ENCODE data around the gene MIGA2.

The MIGA2 gene

DNA sequence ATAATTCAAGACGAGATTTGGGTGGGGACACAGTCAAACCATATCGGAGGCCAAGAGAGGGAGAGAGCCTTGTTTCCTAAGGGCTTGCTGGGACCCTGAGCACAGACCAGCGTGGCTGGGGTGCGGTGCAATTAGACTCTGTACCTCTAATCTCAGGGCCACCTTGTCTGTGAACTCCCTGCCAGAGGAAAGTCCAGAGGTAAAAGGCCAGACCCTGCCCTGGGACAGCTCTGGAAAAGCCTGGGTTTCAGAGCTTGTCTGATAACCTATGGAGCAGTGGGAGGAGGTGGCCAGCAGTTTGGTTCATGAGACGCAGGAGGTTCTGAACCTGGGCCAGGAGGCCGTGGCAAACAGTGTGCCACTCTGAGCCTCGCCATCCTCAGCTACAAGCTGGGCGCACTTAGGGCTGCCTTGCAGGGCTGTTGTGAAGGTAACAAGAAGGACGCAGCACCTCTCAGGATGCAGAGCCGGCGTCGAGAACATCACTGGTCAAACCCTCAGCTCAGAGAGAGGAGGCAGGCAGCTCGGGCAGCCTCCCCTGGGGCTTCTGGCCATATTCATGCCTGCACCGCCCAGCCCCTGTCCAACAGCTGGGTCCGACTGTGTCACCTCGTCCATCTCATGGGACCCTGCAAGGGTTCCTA is 39.7 kb downstream of the MIGA2 start:
- no peak for DNase-seq

DNA sequence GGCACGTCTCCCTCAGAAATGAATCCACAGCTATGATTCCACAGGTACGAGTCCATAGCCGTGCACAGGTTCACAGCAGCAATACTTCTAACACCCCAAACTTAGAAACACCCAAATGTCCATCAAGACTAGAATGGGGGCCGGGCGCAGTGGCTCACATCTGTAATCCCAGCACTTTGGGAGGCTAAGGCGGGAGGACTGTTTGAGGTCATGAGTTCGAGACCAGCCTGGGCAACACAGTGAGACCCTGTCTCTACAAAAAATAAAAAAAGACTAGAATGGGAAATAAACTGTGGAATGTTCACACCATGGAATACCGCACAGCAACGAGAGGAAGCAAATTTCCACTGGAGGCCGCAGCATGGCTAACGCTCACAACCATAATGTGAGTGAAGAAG is 40.2 kb downstream of the MIGA2 start:
- DNase-seq, result no peak

DNA sequence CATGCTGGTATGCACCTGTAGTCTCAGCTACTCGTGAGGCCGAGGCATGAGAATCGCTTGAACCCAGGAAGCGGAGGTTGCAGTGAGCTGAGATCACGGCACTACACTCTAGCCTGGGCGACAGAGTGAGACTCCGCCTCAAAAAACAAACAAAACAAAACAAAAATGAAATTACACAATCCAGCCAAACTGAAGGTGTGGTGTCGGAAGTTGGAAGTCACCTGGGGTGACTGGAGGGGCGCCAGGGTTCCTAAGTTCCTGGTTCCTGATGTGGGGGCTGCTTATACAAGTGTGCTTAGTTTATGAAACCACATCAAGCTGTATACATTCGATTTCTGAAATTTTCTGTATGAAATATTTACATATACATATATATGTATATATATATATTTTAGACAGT is 40.8 kb downstream of the MIGA2 start:
- no peak for DNase-seq

DNA sequence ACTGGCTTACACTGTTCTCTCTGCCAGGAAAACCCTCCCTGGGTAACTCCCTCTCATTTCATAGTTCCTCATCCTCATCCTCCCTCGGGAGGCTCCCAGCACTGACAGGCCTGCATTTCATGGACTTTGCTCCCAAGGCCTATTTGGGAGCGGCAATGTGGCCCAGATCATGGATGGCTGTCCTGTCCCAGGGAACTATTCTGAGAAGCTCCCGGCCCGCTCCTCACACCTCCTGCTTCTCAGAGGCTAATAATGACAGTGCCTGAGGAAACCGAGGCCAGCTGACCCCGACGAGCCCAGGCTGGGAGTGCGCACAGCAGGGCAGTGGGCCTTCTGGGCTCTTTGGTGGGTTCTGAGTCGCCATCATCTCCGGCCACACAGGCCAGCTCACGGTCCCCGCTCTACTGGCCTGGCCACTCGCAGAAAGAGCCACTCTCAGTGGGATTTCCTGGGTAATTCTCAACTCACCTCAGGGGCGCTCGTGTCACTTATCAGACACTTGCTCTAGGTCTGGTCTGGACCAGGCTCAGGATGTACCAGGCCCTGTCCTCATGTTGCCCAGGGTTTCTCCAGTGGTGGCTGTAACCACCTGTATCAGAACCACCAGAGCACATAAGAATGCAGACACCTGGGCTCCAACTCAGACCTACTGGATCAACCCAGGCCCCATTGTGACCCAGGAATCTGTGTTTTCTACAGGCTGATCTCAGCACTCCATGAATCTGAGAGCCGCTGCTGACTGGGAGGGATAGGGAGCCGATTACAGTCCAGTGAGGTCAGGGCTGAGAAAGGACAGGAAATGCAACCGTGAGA is 42.5 kb downstream of the MIGA2 start:
- no peak for DNase-seq

DNA sequence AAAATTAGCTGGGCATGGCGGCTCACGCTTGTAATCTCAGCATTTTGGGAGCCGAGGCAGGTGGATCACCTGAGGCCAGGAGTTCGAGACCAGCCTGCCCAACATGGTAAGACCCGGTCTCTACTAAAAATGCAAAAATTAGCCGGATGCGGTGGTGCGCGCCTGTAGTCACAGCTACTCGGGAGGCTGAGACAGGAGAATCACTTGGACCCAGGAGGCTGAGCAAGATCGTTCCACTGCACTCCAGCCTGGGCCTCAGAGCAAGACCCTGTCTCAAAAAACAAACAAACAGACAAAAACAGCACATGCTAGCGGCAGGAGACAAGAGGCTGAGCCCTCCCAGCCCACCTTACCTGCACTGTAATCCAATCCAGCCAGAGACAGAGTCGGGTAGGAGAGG is 43.4 kb downstream of the MIGA2 start:
- DNase-seq, result no peak

DNA sequence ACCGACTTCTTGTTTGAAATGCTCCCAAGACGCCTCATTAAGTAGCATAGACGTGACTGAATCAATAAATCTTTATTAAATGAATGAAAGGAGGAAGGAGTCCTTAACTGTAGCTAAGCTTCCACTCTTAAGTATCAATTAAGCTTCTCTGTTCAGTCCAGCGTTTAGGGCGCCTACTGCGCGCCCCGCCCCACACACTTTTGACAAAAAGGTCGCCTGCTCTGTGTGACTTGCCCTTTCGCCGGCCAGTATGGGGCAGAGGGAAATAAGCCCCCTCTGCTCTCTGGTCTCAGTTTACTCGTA is 43.8 kb downstream of the MIGA2 start:
- no peak for DNase-seq

DNA sequence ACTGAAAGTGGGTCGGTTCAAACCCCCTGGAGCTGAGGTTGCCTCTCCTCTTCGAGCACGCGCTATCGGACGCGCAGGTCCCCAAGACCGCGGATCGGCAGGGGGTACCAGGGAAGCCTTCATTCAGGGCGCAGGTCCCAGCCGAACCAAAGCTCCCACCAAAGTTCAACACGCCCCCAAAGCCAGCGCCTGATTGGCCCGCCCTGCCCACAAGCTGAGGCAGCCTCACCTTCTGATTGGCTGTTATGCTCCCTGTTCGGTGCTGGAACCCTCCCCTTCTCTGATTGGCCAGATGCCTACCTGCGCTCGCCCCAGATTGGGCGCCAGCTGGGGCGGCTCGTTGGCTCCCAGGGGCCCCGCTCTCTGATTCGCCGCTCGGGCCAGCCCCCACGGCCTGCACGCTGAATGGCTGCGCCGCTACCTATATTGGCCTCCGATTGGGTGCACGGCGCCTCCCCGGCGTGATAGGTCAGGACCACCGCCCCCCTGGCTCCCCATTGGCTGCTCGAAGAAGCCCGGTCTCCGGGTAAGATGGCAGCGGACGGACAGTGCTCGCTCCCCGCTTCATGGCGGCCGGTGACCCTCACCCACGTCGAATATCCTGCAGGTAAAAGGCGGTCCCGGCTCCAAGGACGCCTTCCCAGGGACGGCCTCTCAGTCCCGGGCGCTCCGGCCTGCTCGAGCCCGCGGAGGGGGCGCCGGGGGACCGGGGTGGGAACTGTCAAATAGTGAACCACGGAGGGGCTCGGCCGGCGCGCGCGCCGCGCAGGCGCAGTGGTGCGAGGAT is 44.4 kb downstream of the MIGA2 start, which contains the start of gene DOLPP1:
TSS of gene DOLPP1 (plus strand) at position 511 of the 787 bp plus-strand sequence. CDS start at position 532, 21 bp downstream.
- peak; percentile 99 for DNase-seq

DNA sequence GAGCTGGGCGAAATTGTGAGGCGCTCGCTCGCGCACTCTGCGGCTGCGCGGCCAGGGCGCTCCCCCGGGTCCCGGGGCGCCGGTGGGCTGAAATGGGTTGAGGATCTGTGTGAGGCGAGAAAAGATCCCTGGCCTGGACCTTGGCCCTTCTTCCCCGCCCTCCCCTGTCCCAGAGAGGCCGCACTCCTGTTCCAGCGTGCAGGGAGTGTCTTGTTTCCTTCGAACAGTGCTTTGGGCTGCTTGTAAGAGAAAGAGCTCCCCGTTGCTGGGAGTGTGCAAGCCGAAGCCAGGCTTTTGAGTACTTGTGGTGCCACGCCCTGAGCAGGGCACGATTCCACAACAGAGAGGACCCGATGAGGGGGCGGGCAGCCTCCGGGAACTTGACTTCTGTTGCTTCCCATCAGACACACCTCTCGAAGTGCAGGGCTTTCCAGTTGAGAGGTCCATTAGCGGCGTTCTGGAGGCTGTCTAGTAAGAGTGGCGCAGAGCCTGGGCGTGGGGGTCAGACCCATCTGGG is 45.0 kb downstream of the MIGA2 start:
- no peak for DNase-seq

DNA sequence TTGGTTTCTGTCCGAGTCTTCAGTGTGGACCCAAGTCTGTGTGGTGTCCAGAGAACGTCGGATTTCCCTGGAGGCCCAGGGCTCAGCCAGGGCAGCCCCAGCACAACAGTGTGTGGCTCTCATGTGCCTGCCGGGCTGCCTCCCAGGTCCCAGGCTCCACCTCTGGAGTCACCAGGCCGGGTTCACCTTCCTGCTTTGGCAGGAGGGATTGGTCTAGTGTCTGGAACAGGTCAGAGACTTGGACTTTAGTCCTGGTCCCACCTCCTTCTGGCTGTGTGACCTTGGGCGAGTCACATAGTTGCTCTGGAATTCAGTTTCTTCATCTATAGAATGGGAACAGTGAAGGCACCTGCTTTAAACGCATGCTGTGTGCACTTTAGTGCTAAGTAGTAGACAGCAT is 47.7 kb downstream of the MIGA2 start:
- DNase-seq, result no peak

DNA sequence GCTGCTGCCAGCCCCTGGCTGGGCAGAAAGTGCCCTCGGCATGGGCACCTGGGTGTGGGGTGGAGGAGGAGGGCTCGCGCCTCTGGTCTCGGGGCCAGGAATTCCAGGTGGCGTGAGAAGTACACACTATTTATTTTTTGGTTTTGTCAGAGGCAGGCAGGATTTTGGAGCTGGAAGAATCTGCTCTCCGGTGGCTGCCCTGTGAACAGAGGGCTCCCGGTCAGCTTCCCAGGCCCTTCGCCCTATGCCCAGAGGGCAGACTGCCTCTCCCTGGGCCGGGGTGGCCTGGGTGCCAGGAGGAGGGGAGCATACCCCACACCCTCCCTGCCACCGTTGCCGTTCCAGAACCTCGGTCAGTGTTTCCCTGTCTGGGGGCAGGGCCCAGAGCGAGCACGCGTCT is 52.8 kb downstream of the MIGA2 start:
- DNase-seq, result peak; percentile 11

DNA sequence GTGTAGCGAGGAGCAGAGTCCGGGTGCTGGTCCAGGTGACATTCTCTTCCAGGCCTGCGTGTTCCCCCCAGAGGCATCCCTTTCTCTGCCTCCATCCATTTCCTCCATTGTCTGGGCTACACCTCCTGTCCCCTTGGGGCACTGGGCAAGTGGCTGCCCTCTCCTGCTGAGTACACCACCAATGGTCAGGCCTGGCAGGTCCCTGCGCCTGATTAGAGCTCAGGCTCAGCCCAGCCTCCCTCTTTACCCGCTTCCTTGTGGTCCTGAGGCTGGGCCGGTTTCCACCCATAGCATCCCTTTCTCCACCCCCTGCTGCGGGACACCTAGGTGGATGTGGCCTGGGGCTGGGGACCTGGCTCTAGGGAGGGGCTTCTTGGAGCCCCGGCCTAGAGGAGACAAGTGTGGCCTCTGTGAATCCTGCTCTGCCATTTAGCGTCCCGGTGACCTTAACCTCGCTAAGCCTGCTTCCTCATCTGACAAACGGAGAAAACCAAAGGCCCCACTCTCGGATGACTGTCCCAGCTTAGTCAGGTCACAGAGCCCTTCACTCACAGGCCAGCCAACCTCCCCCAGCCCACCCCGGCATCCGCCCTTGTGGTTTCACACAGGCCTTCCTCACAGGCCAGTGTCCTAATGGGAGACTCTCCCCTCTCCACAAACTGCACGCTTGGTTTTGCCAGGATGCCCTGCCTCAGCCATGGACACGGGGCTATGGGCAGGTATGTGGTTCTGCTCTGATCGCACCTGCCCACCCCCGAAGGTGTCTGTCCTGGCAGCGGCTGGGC is 57.4 kb downstream of the MIGA2 start:
- DNase-seq, result no peak

DNA sequence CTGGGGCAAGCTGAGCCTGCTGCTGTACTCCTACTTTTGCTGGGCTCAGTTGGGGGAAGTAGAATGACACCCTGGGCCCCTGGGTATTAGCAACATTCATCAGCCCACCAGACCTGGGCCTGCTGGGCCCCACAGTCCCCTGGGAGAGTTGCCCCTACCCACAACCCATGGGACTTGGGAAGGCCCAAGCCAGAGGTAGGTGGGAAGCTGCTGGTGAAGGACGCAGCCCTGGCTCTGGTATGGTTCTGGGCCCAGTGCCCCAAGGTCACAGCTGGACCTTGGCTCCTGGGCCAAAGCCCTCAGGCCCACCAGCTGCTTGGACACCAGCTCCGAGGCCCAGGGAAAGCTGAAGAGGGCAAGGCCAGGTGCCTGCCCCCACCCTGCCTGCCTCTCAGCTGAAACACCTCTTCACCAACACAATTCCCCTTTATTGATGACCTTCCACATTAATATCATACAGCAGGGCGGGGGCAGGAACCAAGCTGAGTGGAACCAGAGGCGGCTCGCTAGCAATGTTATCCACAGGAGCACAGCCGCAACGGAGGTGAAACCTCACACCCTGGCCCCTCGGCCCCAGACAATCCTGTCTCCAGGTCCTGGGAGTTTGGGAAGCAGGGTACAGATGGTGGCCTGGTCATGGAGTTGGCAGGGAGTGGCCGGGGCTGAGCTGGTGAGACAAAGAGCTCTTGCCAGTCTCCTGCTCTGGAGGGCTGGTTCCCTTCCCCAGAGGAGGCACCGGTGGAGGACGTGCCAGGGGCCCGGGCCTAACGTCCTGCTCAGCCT is 58.2 kb downstream of the MIGA2 start:
- no peak for DNase-seq

DNA sequence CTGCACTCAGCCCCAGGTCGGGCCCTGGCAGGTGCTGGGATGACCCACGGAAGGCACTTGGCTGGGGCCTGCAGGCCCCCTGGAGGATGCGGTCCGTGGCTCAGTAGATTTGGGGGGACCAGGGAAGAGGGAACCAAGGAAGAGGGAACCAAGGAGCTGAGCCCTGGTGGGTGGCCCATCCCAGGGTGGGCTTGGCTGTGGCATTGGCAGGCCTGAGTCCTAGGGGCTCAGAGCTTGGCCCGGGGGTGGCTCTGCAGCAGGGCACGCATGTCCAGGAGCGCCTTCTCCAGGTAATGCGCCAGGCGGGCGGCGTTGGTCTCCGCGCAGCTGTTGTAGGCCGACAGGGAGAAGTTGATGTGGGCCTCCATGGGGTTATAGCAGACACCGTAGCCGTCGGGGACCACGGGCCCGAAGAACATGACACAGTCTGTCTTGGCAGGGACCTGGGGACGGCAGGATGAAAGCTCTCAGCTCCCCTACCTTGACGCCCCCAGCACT is 58.8 kb downstream of the MIGA2 start:
- no peak for DNase-seq

DNA sequence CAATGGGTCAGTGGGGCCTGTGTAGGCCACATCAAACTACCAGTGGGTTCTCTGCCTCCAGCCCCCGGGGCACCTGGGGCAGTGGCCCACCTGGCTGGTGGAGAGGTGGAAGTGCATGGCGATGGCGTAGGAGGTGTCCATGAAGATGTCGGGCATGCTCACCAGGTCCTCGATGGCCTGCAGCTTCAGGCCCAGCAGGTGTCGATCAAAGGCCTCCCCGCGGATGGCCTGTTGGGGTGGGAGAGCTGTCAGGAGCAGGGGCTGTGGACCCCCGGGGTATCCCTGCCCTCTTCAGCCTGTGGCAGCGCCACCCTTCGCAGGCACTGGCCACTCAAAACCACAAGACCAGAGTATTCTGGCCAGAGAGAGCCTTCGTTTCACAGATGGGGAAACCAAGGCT is 59.5 kb downstream of the MIGA2 start:
- DNase-seq, result no peak

DNA sequence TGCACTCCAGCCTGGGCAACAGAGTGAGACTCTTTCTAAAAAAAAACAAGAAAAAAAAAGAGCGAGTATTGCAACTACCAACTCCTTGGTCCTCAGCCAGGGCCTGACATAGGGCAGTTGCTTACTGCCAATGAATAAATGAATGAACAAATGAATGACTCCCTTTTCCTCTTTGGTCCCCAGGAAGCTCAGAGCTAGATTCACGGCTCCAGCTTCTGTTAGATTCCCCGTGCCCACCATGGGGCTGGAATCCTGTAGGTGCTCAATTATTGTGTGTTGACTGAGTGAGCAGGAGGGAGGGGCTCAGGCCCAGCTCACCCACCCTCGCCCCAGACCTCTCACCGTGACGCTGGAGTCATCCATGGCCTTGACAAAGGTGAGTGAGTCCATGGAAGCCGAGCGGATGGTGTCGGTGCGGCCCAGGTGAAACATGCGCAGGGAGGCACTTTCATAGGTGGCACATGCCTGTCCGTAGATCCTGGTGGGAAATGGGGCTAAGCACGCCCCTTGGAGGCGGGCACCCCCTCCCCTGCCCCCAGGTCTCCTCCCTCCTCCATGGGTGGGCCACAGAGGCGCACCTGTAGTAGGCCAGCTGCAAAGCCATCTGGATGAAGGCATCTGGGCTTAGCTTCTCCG is 61.4 kb downstream of the MIGA2 start:
- no peak for DNase-seq

DNA sequence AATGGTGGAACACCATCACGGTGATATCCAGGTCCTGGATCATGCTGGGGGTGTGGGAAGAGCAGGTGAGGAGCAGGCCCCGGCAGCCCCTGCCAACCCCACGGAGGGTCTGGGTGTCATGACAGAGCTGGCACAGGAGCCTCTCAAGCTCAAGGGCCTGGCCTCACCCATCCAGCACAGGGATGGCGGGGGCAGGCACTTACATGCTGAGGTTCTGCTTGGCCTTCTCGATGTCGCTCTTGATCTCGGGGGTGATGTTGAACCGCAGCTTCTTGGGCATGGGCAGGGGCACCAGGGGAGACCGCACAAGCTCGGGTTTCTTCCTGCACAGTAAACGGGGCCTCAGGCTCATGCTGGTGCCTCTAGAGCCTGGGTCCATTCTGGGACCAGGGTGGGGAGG is 61.9 kb downstream of the MIGA2 start:
- DNase-seq, result no peak

DNA sequence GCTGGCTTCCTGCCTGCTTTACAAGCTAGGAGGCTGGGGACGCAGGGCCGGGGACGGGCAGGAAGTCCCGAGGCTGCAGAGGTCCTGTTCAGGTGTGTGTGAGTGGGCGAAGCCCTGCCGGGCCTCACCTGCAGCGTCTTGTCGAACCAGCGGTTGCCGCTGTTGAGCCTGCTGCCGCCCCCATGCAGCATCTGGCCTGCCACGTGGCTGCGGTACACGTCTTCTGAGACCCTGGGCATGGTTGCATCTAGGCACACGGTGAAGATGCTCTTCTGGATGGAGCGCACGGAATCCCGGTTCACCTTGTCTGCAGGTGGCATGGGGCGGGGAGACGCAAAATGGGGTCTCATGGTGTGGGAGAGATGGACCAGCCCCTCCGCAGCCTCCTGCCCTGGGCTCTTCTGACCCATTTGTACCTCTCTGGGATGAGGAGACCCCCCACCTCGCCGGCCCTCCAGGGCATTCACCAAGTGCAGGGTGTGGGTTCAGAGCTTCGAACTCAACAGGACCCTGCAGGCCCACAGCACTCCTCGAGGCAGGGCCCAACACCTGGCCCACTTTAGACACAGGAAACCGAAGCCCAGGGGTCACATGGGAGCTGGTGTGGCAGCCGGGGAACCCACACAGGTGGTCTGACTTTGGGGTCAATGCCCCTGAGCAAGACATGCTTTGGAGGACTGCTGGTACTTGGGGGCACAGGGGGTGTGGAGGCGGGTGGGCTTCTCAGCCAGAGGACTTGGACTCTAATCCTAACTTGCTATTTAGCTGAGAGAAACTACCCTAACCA is 64.2 kb downstream of the MIGA2 start:
- no peak for DNase-seq

DNA sequence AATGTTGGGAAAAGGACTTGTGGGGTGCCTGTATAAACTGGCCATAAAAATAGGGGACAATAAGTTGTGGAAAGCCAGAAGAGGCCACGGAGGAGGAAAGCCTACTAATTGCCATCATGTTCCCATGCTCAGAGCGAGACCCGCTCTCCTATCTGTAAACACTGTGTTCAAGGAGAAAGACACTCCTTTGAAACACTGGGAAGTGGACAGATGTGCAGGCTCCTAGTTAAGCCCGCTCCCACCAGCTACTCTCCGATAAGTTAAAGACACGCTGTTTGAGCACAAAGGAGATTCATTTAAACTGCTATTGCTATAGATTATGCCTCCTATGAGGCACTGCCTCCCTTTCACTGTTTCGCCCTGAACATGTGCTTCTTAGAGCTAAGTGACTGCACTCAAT is 64.9 kb downstream of the MIGA2 start:
- no peak for DNase-seq

DNA sequence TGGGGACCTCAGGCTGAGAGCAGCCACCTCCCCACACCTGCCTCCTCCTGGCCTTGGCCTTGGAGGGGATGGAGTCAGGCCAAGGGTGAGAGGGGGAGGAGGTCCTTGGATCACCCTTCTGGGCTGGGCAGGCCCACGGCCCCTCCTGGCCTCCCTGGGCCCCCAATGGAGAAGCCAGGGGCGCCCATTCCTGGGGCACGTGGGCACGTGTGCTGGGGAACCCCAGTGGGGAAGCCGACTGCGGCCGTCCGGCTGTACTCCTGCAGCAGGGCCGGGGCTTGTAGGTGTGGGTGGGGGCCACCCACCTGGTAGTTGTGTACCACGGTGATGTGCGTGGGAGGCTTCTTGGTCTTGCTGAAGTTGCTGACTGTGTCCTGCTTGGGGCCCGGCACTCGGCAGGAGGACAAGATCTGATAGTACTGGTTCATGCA is 65.7 kb downstream of the MIGA2 start:
- DNase-seq, result no peak

DNA sequence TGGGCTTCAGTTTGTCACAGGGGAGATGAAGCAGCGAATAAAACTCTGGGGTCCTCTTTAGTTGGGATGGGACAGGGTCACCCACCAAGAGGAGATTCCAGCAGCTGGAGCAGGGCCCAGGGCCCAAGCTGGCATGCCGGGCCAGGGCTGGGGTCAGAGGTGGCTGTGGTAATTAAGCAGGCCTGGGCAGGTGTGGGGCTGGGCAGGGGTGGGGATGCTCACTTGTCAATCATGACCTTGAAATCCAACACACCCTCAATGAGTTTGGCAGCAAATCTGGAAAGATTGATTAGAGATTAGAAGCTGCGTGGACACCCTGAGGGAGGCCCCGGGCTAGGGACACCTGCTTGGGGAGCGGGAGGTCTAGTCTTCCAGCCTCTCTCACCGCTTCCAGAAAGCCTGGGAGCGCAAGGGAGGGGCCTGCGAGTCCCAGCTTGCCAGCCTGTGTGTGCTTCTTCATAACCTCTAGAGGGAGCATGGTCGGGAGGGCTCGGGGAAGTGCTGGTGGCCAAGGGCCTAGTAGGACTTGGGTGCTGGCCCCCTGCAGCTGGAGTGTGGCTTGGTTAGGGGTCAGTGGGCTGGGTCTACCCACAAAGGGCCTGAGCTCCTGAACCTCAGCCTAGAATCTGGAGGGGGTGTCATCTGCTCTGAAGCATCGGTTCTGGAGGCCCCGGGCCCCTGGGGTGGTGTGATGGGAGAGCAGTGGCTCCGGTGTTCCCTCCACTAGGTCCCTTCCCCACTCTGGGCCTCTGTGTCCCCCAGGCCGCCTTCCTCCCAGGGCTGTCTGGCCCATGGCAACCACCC is 66.6 kb downstream of the MIGA2 start:
- DNase-seq, result no peak

Data from activated naive CD4-positive, alpha-beta T cell treated with anti-CD3 and anti-CD28 coated beads, Interleukin-2, amount 50 U/mL, for 16 hours (primary cell).